ENCODE data around the gene MEX3B.

DNA sequence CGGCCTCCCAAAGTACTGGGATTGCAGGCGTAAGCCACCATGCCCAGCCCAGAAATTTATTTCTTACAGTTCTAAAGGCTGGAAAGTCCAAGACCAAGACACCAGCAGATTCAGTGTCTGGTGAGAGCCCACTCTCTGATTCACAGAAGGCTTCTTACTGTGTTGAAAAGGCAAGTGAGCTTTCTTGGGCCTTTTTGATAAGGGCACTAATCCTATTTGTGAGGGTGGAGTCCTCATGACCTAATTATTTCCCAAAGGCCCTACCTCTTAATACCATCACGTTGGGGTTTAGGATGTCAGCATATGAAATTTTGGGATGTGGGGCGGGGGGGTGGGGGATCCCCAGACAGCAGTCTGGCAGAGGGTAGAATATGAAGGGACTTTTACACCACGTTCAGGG lies 47.5 kb upstream of the MEX3B start:
- TF ChIP-seq, protein P1, sequence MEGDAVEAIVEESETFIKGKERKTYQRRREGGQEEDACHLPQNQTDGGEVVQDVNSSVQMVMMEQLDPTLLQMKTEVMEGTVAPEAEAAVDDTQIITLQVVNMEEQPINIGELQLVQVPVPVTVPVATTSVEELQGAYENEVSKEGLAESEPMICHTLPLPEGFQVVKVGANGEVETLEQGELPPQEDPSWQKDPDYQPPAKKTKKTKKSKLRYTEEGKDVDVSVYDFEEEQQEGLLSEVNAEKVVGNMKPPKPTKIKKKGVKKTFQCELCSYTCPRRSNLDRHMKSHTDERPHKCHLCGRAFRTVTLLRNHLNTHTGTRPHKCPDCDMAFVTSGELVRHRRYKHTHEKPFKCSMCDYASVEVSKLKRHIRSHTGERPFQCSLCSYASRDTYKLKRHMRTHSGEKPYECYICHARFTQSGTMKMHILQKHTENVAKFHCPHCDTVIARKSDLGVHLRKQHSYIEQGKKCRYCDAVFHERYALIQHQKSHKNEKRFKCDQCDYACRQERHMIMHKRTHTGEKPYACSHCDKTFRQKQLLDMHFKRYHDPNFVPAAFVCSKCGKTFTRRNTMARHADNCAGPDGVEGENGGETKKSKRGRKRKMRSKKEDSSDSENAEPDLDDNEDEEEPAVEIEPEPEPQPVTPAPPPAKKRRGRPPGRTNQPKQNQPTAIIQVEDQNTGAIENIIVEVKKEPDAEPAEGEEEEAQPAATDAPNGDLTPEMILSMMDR (IDR thresholded peaks at IDR 0.05): no peak
- no peak for TF ChIP-seq POLR2AphosphoS5 (IDR thresholded peaks at IDR 0.05)

Data from prostate gland (tissue), 2 donors.